KMS-11 (cell line): ENCODE data around the gene AKAP1.

Experiments
- H2AFZ ChIP-seq: fragments of 200-600 bp; sonication (generic); 2 replicates; pipeline ENCODE4 v1.6.1; 2016; ENCODE audit warnings: antibody characterized with exemption, mixed run types, low read depth
- H3K27ac ChIP-seq: fragments of 200-600 bp; sonication (generic); 2 replicates; pipeline ENCODE4 v1.6.1; 2016; ENCODE audit warnings: mild to moderate bottlenecking, mixed run types
- H3K27me3 ChIP-seq: fragments of 200-600 bp; sonication (generic); 2 replicates; pipeline ENCODE4 v1.6.1; 2017; ENCODE audit warnings: mild to moderate bottlenecking, low read depth, mixed run types, moderate library complexity; ENCODE audit not compliant: insufficient read depth
- H3K36me3 ChIP-seq: fragments of 200-600 bp; sonication (generic); 2 replicates; pipeline ENCODE4 v1.6.1; 2017; ENCODE audit warnings: mild to moderate bottlenecking, mixed run types; ENCODE audit not compliant: insufficient read depth
- H3K4me1 ChIP-seq: fragments of 200-600 bp; sonication (generic); 2 replicates; pipeline ENCODE4 v1.6.1; 2016; ENCODE audit warnings: mild to moderate bottlenecking, low read depth, mixed run types; ENCODE audit not compliant: poor library complexity, severe bottlenecking
- H3K4me2 ChIP-seq: fragments of 200-600 bp; sonication (generic); 2 replicates; pipeline ENCODE4 v1.7.0; 2016; ENCODE audit warnings: mild to moderate bottlenecking, mixed run types
- H3K4me3 ChIP-seq: fragments of 200-600 bp; sonication (generic); IDR thresholded peaks from 2 replicates; pipeline ENCODE4 v1.6.1; 2017; ENCODE audit warnings: low read depth, low read length, mixed read lengths; ENCODE audit not compliant: insufficient read depth
- H3K79me2 ChIP-seq: fragments of 200-600 bp; sonication (generic); 2 replicates; pipeline ENCODE4 v1.6.1; 2016; ENCODE audit warnings: low read depth, mixed run types; ENCODE audit not compliant: insufficient read depth
- H3K9ac ChIP-seq: fragments of 200-600 bp; sonication (generic); 2 replicates; pipeline ENCODE4 v1.6.1; 2016; ENCODE audit warnings: mild to moderate bottlenecking, mixed run types
- H4K20me1 ChIP-seq: fragments of 200-600 bp; sonication (generic); 2 replicates; pipeline ENCODE4 v1.6.1; 2016; ENCODE audit warnings: mild to moderate bottlenecking, mixed run types; ENCODE audit not compliant: insufficient read depth
- CTCF ChIP-seq: fragments of 200-600 bp; sonication (generic); conservative IDR thresholded peaks from 2 replicates; pipeline ENCODE4 v1.6.1; 2017; ENCODE audit warnings: low read depth, mild to moderate bottlenecking, antibody characterized with exemption, low read length, moderate library complexity, mixed read lengths

AKAP1 gene

GRCh38 chr17:57106836-57107497 is 21.9 kb downstream of the AKAP1 start:
- H3K79me2 ChIP-seq: peaks cover 32% of the 10 kb centered on the region
- no peak overlapping the region for H2AFZ ChIP-seq
- peaks cover 3% of the 10 kb centered on the region for H3K4me1 ChIP-seq
- H3K4me2 ChIP-seq: no peak overlapping the region
- no peak for TF ChIP-seq CTCF
- H3K27ac ChIP-seq: no peak overlapping the region
- H3K4me3 ChIP-seq: no peak overlapping the region
- no peaks in the 10 kb centered on the region for H3K27me3 ChIP-seq
- no peaks in the 10 kb centered on the region for H4K20me1 ChIP-seq
- H3K9ac ChIP-seq: no peak overlapping the region
- no peaks in the 10 kb centered on the region; the same call in 1 of the 2 replicates for H3K36me3 ChIP-seq

- no peak overlapping the region for H3K4me2 ChIP-seq
- H3K9ac ChIP-seq: no peak overlapping the region
- H3K4me1 ChIP-seq: no peaks in the 10 kb centered on the region
- no peak overlapping the region for H3K4me3 ChIP-seq
- no peaks in the 10 kb centered on the region for H4K20me1 ChIP-seq
- H2AFZ ChIP-seq: no peak overlapping the region
- H3K27ac ChIP-seq: no peak overlapping the region
- H3K27me3 ChIP-seq: no peaks in the 10 kb centered on the region
- TF ChIP-seq CTCF: no peak
- peaks cover 29% of the 10 kb centered on the region for H3K79me2 ChIP-seq
- H3K36me3 ChIP-seq: no peaks in the 10 kb centered on the region; the same call in 1 of the 2 replicates
Observed at GRCh38 chr17:57107498-57108101, 22.6 kb downstream of the AKAP1 start.

GRCh38 chr17:57108671-57109392 is 23.8 kb downstream of the AKAP1 start:
- no peak for TF ChIP-seq CTCF
- Histone ChIP-seq H3K4me1 (no peaks in the 10 kb centered on the region), H3K27me3 (no peaks in the 10 kb centered on the region), H3K4me2 (no peak overlapping the region), H3K4me3 (no peak overlapping the region), H3K9ac (no peak overlapping the region), H3K79me2 (peaks cover 19% of the 10 kb centered on the region; the same call in 1 of the 2 replicates), H3K27ac (no peak overlapping the region), H4K20me1 (no peaks in the 10 kb centered on the region), H2AFZ (no peak overlapping the region), H3K36me3 (no peaks in the 10 kb centered on the region; the same call in 1 of the 2 replicates)

GRCh38 chr17:57109393-57110151 is 24.5 kb downstream of the AKAP1 start:
- H2AFZ ChIP-seq: no peak overlapping the region
- no peaks in the 10 kb centered on the region for H3K4me1 ChIP-seq
- no peak overlapping the region for H3K27ac ChIP-seq
- no peak for TF ChIP-seq CTCF
- no peaks in the 10 kb centered on the region; the same call in 1 of the 2 replicates for H3K36me3 ChIP-seq
- H3K4me3 ChIP-seq: no peak overlapping the region
- H3K79me2 ChIP-seq: peaks cover 12% of the 10 kb centered on the region; the same call in 1 of the 2 replicates
- no peaks in the 10 kb centered on the region for H4K20me1 ChIP-seq
- no peak overlapping the region for H3K4me2 ChIP-seq
- H3K9ac ChIP-seq: no peak overlapping the region
- H3K27me3 ChIP-seq: no peaks in the 10 kb centered on the region
